HUES6 (cell line): ENCODE data around the gene CAPN9.

Experiments
- H3K27ac ChIP-seq: 2 replicates; pipeline ENCODE4 v1.7.0; 2013; ENCODE audit warnings: low read depth, mild to moderate bottlenecking, low read length, inconsistent platforms
- H3K27me3 ChIP-seq: 2 replicates; pipeline ENCODE4 v1.6.1; 2013; ENCODE audit warnings: low read length; ENCODE audit not compliant: control insufficient read depth, insufficient read depth
- H3K36me3 ChIP-seq: 2 replicates; pipeline ENCODE4 v1.6.1; 2013; ENCODE audit warnings: low read length; ENCODE audit not compliant: control insufficient read depth, insufficient read depth
- H3K4me1 ChIP-seq: 2 replicates; pipeline ENCODE4 v1.6.1; 2013; ENCODE audit warnings: low read length; ENCODE audit not compliant: control insufficient read depth, insufficient read depth
- H3K4me3 ChIP-seq: 2 replicates; pipeline ENCODE4 v1.5.1; 2013; ENCODE audit warnings: low read depth, low read length
- H3K9ac ChIP-seq: one replicate; pipeline ENCODE4 v1.6.1; 2013; ENCODE audit warnings: mild to moderate bottlenecking, low read length
- H3K9me3 ChIP-seq: 2 replicates; pipeline ENCODE4 v1.6.1; 2013; ENCODE audit warnings: low read depth, low read length; ENCODE audit not compliant: control insufficient read depth, insufficient read depth

Gene CAPN9

DNA sequence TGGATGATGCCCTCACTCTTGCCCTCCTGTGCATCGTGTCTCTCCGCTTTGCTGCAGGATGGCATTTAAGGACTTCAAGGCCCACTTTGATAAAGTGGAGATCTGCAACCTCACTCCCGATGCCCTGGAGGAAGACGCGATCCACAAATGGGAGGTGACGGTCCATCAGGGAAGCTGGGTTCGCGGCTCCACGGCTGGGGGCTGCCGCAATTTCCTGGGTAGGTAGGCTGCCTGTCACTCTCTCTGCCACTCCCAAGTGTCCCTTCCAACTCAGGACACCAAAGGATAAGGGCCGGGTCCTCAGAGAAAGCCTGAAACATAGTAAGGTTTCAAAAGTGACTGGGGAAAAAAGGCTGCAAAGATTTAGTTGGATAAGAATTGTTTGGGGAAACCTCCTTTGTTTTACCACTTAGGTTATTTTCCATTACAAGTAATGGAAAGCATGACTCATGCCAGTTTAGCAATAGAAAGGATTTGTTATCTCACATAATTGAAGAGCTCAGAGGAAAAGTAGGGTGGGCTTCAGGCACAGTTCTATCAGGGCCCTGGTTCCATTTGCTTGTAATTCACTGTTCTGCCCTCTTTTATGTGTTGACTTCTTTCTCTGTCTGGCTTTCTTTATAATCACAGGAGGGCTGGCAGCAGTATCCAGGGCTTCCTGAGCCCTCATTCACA is 31.9 kb downstream of the CAPN9 start:
- Histone ChIP-seq H3K9me3 (no peaks in the 10 kb centered on the region), H3K27me3 (peaks cover 70% of the 10 kb centered on the region)

DNA sequence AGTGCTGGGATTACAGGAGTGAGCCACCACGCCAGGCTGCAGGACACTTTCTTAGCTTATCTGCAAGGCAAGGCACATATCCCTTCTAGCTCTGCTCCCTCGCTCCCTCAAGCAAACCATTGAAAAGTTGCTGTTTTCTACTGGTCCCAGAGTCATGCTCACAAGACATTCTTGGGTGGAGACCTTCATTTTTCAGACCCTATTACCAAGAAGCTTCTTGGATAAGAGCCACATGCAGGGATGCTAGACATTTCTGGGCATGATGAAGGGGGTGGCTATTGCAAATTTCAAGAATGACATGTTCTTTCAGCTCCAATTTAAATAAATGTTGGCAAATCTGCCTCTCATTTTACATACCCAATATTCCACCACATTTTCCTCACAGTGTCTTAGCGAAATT is 33.9 kb downstream of the CAPN9 start:
- Histone ChIP-seq H3K4me3 (no peak overlapping the region), H3K9ac (no peak overlapping the region), H3K27me3 (peaks cover 89% of the 10 kb centered on the region), H3K27ac (no peak overlapping the region), H3K36me3 (no peaks in the 10 kb centered on the region), H3K4me1 (peaks cover 21% of the 10 kb centered on the region), H3K9me3 (peaks cover 2% of the 10 kb centered on the region; the same call in 1 of the 2 replicates)

More for the DNA sequence above, 31.9 kb downstream of the CAPN9 start:
- no peaks in the 10 kb centered on the region for H3K36me3 ChIP-seq
- H3K27ac ChIP-seq = no peak overlapping the region
- no peak overlapping the region for H3K4me3 ChIP-seq
- peak overlapping the region; percentile 21 for H3K9ac ChIP-seq
- H3K4me1 ChIP-seq = peaks cover 13% of the 10 kb centered on the region; the same call in 1 of the 2 replicates

DNA sequence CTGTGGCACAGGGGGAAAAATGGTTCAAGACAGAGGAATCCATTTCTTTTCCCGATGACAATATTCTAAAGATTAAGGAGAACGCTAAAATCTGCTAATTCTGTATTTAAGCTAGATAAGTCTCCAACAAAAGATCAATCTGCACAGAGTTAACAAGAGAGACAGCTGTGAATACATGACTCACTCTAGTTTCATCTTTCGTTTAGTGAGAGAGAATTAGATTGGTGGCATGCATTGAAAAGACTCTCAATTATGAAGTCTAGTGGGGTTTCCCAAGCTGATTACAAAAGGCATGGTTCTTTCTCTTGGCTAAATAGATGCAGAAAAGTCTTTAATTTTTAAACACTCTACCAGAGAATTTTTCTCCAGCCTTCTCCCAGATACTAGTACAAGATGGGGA is 34.4 kb downstream of the CAPN9 start:
- H3K27ac ChIP-seq = no peak overlapping the region
- H3K36me3 ChIP-seq = no peaks in the 10 kb centered on the region
- H3K27me3 ChIP-seq = peaks cover 89% of the 10 kb centered on the region
- H3K4me3 ChIP-seq = no peak overlapping the region
- H3K4me1 ChIP-seq = peaks cover 24% of the 10 kb centered on the region
- no peak overlapping the region for H3K9ac ChIP-seq
- H3K9me3 ChIP-seq = peaks cover 2% of the 10 kb centered on the region; the same call in 1 of the 2 replicates

DNA sequence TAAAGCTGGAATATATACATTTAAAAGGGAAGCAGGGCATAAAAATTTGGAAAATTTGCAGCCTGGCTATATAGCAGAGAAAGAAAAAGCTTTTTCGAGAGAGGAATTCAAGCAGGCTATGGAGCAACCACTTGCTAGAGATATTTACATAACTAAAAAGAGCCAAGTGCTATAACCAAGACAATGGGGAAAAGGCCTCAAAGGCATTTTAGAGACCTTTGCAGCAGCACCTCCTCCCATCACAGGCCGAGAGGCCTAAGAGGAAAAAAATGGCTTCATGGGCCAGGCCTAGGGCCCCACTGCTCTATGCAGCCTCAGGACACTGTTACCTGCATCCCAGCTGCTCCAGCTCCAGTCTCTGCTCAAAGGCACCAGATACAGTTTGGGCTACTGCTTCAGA is 37.0 kb downstream of the CAPN9 start:
- Histone ChIP-seq H3K27me3 (peaks cover 92% of the 10 kb centered on the region), H3K9me3 (peaks cover 2% of the 10 kb centered on the region; the same call in 1 of the 2 replicates), H3K36me3 (no peaks in the 10 kb centered on the region), H3K4me1 (peaks cover 17% of the 10 kb centered on the region), H3K9ac (no peak overlapping the region), H3K27ac (no peak overlapping the region), H3K4me3 (no peak overlapping the region)

DNA sequence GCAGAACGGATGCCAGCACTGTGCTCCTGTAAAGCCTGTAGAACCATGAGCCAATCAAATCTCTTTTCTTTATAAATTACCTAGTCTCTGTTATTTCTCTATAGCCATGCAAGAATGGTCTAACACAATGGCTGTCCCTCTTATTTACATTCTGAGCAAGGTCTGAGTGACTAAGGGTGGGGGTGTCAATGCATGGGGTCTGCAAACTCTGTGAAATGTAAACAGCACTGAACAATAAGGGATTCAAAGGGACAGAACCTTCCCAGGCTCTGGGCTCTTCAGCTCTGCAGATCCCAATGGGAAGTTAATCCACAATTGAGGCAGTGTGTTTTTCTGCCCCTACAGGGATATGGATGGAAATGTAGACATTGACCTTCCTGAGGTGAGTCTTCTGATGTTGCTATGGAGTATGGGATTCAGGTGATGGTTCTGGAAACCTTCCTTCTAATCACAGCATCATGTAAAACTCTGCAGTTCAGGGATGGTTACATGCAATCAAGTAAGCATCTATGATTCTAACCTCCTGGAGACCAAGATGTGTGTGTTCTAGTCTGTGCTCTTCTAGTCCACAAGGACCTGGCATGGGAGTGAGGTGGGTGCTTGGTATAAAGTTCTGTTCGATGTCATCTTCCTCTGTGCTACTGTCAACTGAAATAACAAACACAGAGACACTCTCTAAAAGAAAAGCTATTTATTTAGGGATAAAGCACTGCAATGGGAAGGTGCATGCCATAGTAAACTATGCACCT is 38.6 kb downstream of the CAPN9 start:
- peaks cover 13% of the 10 kb centered on the region for H3K4me1 ChIP-seq
- no peak overlapping the region for H3K4me3 ChIP-seq
- no peak overlapping the region for H3K9ac ChIP-seq
- H3K27me3 ChIP-seq = peaks cover 95% of the 10 kb centered on the region
- H3K27ac ChIP-seq = no peak overlapping the region
- peaks cover 2% of the 10 kb centered on the region; the same call in 1 of the 2 replicates for H3K9me3 ChIP-seq
- H3K36me3 ChIP-seq = no peaks in the 10 kb centered on the region

DNA sequence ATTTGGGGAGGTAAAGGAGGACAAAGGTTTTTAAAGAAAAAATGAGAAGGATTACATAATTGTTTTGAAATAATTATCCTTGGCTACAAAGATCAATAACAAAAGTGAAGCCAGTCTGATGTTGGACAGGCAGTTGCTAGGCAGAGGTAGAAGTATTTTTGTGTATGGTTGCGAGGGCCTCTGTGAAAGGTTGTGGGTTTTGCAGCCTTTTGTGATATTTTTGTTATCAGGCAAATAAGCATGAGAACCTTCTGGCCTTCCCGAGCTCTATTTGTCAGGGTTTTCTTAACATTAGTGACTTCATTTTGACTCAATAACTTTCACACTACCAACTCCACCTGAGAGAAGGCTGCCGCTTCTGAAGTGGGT is 39.2 kb downstream of the CAPN9 start:
- H3K27ac ChIP-seq = no peak overlapping the region

DNA sequence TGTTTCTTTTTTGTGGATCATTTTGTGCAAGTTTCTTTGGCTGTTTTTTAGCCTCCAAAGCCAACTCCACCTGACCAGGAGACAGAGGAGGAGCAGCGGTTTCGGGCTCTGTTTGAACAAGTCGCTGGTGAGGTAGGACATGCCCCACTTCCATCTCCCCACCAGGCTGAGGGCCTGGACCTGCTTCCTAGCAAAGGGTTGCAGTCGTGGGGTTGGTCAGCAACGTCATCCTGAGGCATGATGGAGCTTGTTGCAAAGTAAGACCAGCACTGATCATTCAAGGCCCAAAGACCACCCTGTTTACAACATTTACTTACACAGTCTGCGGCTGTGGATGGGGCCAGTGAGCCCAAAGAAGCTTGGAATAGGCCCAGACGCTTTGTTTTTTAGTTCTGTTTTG is 40.3 kb downstream of the CAPN9 start:
- Histone ChIP-seq H3K9me3 (peaks cover 2% of the 10 kb centered on the region; the same call in 1 of the 2 replicates), H3K4me1 (peaks cover 13% of the 10 kb centered on the region), H3K4me3 (no peak overlapping the region), H3K36me3 (no peaks in the 10 kb centered on the region), H3K27ac (no peak overlapping the region), H3K27me3 (peaks cover 92% of the 10 kb centered on the region), H3K9ac (no peak overlapping the region)

More for the DNA sequence above, 39.2 kb downstream of the CAPN9 start:
- no peak overlapping the region for H3K9ac ChIP-seq
- H3K9me3 ChIP-seq = peaks cover 2% of the 10 kb centered on the region; the same call in 1 of the 2 replicates
- peaks cover 13% of the 10 kb centered on the region for H3K4me1 ChIP-seq
- peaks cover 93% of the 10 kb centered on the region for H3K27me3 ChIP-seq
- H3K36me3 ChIP-seq = no peaks in the 10 kb centered on the region
- H3K4me3 ChIP-seq = no peak overlapping the region

DNA sequence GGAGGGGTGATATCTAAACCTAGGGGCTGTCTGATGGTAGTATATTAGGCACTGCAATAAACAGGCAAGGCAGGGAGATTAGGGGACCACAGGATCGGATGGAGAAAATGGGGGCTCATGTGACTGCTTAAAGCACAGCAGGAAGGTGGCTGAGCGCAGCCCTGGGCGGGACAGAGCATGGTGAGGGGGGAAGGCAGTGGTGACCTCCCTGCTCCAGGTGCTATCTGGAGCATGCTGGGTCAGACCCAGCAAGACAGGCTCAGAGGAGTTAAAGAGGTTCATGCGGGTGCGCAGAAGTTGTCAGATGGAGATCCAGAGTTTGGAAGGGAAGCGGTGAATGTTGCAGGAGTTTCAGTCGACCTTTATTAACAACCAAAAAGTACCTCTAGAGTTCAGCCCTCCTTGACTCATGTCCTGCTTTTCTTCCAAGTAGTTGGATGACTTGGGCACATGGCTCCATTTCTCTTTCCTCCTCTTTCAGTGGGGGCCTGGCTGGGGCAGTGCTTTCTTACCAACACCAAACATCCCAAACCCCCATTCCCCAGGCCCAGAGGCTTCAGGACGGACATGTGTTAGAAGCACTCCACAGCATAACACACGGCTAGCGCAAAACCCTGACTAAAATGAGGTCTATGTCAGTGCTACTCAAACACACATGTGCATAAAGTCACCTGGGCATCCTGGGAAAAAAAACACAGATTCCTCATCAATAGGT is 41.5 kb downstream of the CAPN9 start:
- H3K27ac ChIP-seq = no peak overlapping the region
- no peaks in the 10 kb centered on the region for H3K36me3 ChIP-seq
- H3K4me3 ChIP-seq = no peak overlapping the region
- H3K9ac ChIP-seq = no peak overlapping the region
- H3K27me3 ChIP-seq = peaks cover 87% of the 10 kb centered on the region
- peaks cover 13% of the 10 kb centered on the region for H3K4me1 ChIP-seq
- peaks cover 2% of the 10 kb centered on the region; the same call in 1 of the 2 replicates for H3K9me3 ChIP-seq

DNA sequence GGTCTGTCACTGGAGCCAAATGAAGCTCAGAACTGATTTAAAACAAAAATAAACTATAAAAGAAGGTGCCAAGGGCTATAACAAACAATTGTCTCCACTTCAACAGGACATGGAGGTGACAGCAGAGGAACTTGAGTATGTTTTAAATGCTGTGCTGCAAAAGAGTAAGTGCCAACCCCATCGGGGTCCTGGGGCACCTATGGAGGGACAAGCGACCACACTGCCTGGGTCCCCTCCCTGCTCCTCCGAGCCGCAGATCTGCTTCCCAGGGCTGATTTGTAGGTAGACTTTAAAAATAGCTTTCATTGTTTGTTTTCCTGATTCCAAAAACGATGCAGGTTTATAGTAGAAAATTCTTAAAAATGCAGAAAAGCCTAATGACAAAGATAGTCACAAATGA is 42.8 kb downstream of the CAPN9 start:
- Histone ChIP-seq H3K36me3 (no peaks in the 10 kb centered on the region), H3K4me1 (peaks cover 10% of the 10 kb centered on the region), H3K9me3 (no peaks in the 10 kb centered on the region), H3K9ac (no peak overlapping the region), H3K4me3 (no peak overlapping the region), H3K27me3 (peaks cover 82% of the 10 kb centered on the region), H3K27ac (no peak overlapping the region)

DNA sequence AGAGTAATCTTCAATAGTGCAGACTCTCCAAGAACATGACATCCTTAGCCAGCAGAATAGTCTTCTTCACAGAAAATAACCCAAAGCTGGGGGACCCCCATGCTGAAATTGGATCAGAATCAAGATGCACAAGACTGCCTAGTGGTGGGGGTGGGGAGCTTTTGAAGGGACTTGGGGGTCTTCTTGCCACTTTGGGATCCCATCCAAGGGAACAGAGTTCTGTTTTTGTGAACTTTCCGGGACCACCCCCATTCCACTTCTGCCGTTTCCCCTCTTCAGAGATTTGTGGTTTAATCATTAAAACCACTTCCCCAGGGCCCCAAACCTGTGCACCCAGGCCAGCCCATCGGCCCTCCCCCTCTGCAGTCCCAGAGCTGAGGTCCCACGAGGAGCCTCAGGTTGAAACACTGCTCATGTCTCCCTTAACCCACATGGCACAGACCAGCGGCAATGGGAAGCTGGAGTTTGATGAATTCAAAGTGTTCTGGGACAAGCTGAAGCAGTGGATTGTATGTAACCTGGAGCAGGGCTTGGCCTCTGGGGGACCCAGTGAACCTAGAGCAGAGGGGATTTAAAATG is 44.9 kb downstream of the CAPN9 start:
- Histone ChIP-seq H3K9me3 (no peaks in the 10 kb centered on the region), H3K27ac (no peak overlapping the region), H3K9ac (no peak overlapping the region), H3K27me3 (peaks cover 73% of the 10 kb centered on the region), H3K4me3 (no peak overlapping the region), H3K36me3 (no peaks in the 10 kb centered on the region), H3K4me1 (no peaks in the 10 kb centered on the region)
